GM12878 (cell line): ENCODE results near the gene SLC13A2.

Experiments used
- EP300 ChIP-seq, 2 experiments: fragments of 150-350 bp in 1 of 2; IDR thresholded peaks; 2 replicates each; pipeline ENCODE4 v1.6.1; 2011 to 2012; ENCODE audit warnings: low read depth in 2 of 2, low read length in 2 of 2, borderline replicate concordance in 1 of 2, improper control_type of control experiment in 1 of 2, inconsistent platforms in 1 of 2; ENCODE audit not compliant: control insufficient read depth in 1 of 2
- NRF1 ChIP-seq: conservative IDR thresholded peaks from 2 replicates; pipeline ENCODE4 v1.6.1; 2011; ENCODE audit warnings: mild to moderate bottlenecking, low read depth, low read length, improper control_type of control experiment
- SP1 ChIP-seq: IDR thresholded peaks from one replicate; pipeline ENCODE4 v1.6.1; 2011; ENCODE audit warnings: low read depth, low read length
- ZNF274 ChIP-seq: IDR thresholded peaks from one replicate; pipeline ENCODE4 v1.8.0; 2011; ENCODE audit not compliant: insufficient read length, insufficient read depth

DNA sequence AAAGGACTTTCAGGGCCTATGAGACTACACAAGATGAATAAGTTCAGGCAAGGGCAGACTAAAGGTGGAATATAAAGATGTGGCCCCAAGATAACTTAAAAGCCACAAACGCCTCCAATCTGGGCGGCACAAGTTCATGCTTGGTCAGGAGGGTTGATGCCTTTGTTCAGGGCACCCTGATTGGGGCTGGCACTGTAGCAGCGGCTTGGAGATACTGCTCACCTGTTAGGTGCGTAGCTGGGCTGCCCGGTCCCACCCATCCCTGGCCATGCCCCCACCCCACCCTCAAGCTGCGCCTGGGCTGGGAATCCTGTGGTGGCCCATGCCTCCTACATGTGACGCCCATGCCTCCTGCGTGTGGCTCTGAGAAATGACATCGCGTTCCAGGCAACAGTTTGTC is 12.5 kb upstream of the SLC13A2 start:
- TF ChIP-seq SP1 (no peak), NRF1 (no peak), EP300 (IDR thresholded peaks at IDR 0.05; ENCODE audit: borderline replicate concordance in 1 of 2, control insufficient read depth in 1 of 2, low read depth in 2 of 2, low read length in 2 of 2) (no peak), ZNF274 (no peak)
